H9 (cell line): ENCODE data around the gene CHD9. TPM values are rescaled to one million over a fixed set of nuclear protein-coding genes. Genes with fewer than 3 reads are reported as not detected.

Experiments used
- DNase-seq: peaks from one replicate; pipeline ENCODE4 v3.0.0-alpha.2; 2017
- H2AFZ ChIP-seq: one replicate; pipeline ENCODE4 v1.6.1; 2013; ENCODE audit warnings: mild to moderate bottlenecking, low read length, control low read depth, moderate library complexity
- H2AK5ac ChIP-seq: 2 replicates; pipeline ENCODE4 v1.6.1; 2013; ENCODE audit warnings: low read length, control low read depth, mixed read lengths; ENCODE audit not compliant: insufficient read length
- H2BK120ac ChIP-seq: one replicate; pipeline ENCODE4 v1.6.1; 2013; ENCODE audit warnings: low read depth, mild to moderate bottlenecking, low read length, control low read depth, inconsistent platforms; ENCODE audit not compliant: poor library complexity, severe bottlenecking
- H2BK12ac ChIP-seq: 2 replicates; pipeline ENCODE4 v1.6.1; 2013; ENCODE audit warnings: low read length, control low read depth, mixed read lengths, low read depth; ENCODE audit not compliant: insufficient read length
- H2BK15ac ChIP-seq: 2 replicates; pipeline ENCODE4 v1.6.1; 2013; ENCODE audit warnings: low read depth, low read length, control low read depth
- H2BK20ac ChIP-seq: one replicate; pipeline ENCODE4 v1.6.1; 2013; ENCODE audit warnings: low read depth, mild to moderate bottlenecking, low read length, control low read depth, inconsistent platforms; ENCODE audit not compliant: poor library complexity, severe bottlenecking
- H2BK5ac ChIP-seq: 2 replicates; pipeline ENCODE4 v1.6.1; 2013; ENCODE audit warnings: low read length, control low read depth, mixed read lengths; ENCODE audit not compliant: insufficient read length
- H3K14ac ChIP-seq: 2 replicates; pipeline ENCODE4 v1.6.1; 2013; ENCODE audit warnings: low read length, control low read depth; ENCODE audit not compliant: insufficient read depth
- H3K18ac ChIP-seq: 2 replicates; pipeline ENCODE4 v1.6.1; 2013; ENCODE audit warnings: low read depth, mild to moderate bottlenecking, mixed read lengths, low read length, control low read depth; ENCODE audit not compliant: insufficient read length
- H3K23ac ChIP-seq: 2 replicates; pipeline ENCODE4 v1.6.1; 2013; ENCODE audit warnings: low read length, control low read depth, mixed read lengths, low read depth; ENCODE audit not compliant: insufficient read length
- H3K23me2 ChIP-seq: 2 replicates; pipeline ENCODE4 v1.6.1; 2013; ENCODE audit warnings: low read depth, mild to moderate bottlenecking, mixed read lengths, low read length, control low read depth; ENCODE audit not compliant: insufficient read length, poor library complexity, severe bottlenecking
- H3K27ac ChIP-seq: 2 replicates; pipeline ENCODE4 v1.5.1; 2013; ENCODE audit warnings: low read length, control low read depth, mixed read lengths, low read depth; ENCODE audit not compliant: insufficient read length
- H3K27me3 ChIP-seq: 2 replicates; pipeline ENCODE4 v1.6.1; 2013; ENCODE audit warnings: low read length, control low read depth, inconsistent platforms; ENCODE audit not compliant: insufficient read depth
- H3K4ac ChIP-seq: 2 replicates; pipeline ENCODE4 v1.6.1; 2013; ENCODE audit warnings: low read depth, mild to moderate bottlenecking, control low read depth, inconsistent platforms, low read length, moderate library complexity
- H3K4me1 ChIP-seq: 2 replicates; pipeline ENCODE4 v1.6.1; 2013; ENCODE audit warnings: low read length, control low read depth, inconsistent platforms; ENCODE audit not compliant: insufficient read depth
- H3K4me2 ChIP-seq: 2 replicates; pipeline ENCODE4 v1.6.1; 2013; ENCODE audit warnings: low read length, control low read depth, mixed read lengths; ENCODE audit not compliant: insufficient read length, insufficient read depth
- H3K56ac ChIP-seq: 2 replicates; pipeline ENCODE4 v1.6.1; 2013; ENCODE audit warnings: low read depth, mild to moderate bottlenecking, mixed read lengths, low read length, control low read depth; ENCODE audit not compliant: insufficient read length
- H3K79me1 ChIP-seq: 2 replicates; pipeline ENCODE4 v1.6.1; 2013; ENCODE audit warnings: low read depth, mild to moderate bottlenecking, moderate library complexity, low read length, control low read depth, inconsistent platforms; ENCODE audit not compliant: insufficient read depth, poor library complexity, severe bottlenecking
- H3K79me2 ChIP-seq: 2 replicates; pipeline ENCODE4 v1.6.1; 2013; ENCODE audit warnings: low read length, control low read depth, inconsistent platforms; ENCODE audit not compliant: insufficient read depth
- H3K9ac ChIP-seq: 2 replicates; pipeline ENCODE4 v1.6.1; 2013; ENCODE audit warnings: low read length, control low read depth, mixed read lengths; ENCODE audit not compliant: insufficient read length; ENCODE audit errors: extremely low read depth
- H3K9me3 ChIP-seq: one replicate; pipeline ENCODE4 v1.6.1; 2013; ENCODE audit warnings: low read depth, low read length, inconsistent platforms; ENCODE audit not compliant: control insufficient read depth
- H3T11ph ChIP-seq: one replicate; pipeline ENCODE4 v1.6.1; 2013; ENCODE audit warnings: mild to moderate bottlenecking, low read length, control low read depth, inconsistent platforms
- H4K20me1 ChIP-seq: one replicate; pipeline ENCODE4 v1.6.1; 2013; ENCODE audit not compliant: control insufficient read depth, insufficient read length, insufficient read depth
- H4K5ac ChIP-seq: 2 replicates; pipeline ENCODE4 v1.6.1; 2013; ENCODE audit warnings: low read depth, mild to moderate bottlenecking, mixed read lengths, low read length, control low read depth; ENCODE audit not compliant: insufficient read length
- H4K8ac ChIP-seq: replicated peaks from 2 replicates; pipeline ENCODE4 v1.6.1; 2013; ENCODE audit warnings: low read length, control low read depth, mixed read lengths, low read depth; ENCODE audit not compliant: insufficient read length
- H4K91ac ChIP-seq: 2 replicates; pipeline ENCODE4 v1.6.1; 2013; ENCODE audit warnings: low read depth, mild to moderate bottlenecking, moderate library complexity, mixed read lengths, low read length, control low read depth; ENCODE audit not compliant: insufficient read length
- H3K27ac Mint-ChIP-seq, 3 experiments: 2 replicates in 2 of 3; 3 replicates in 1 of 3; pipeline ENCODE4 v1.8.0; 2020 to 2021; ENCODE audit warnings: mixed read lengths in 3 of 3, mild to moderate bottlenecking in 1 of 3, moderate library complexity in 1 of 3
- H3K27me3 Mint-ChIP-seq: 2 replicates; pipeline ENCODE4 v1.8.0; 2021; ENCODE audit warnings: low read depth, mild to moderate bottlenecking, moderate library complexity, mixed read lengths
- H3K36me3 Mint-ChIP-seq, 3 experiments: 2 replicates in 2 of 3; 3 replicates in 1 of 3; pipeline ENCODE4 v1.8.0; 2020 to 2021; ENCODE audit warnings: low read depth in 3 of 3, mixed read lengths in 3 of 3; ENCODE audit not compliant: insufficient read depth in 1 of 3
- H3K4me1 Mint-ChIP-seq, 2 experiments: 2 replicates each; pipeline ENCODE4 v1.8.0; 2020; ENCODE audit warnings: mixed read lengths in 2 of 2
- H3K4me3 Mint-ChIP-seq, 2 experiments: 2 replicates in 1 of 2; 3 replicates in 1 of 2; pipeline ENCODE4 v1.8.0; 2020 to 2021; ENCODE audit warnings: mild to moderate bottlenecking in 2 of 2, mixed read lengths in 2 of 2, moderate library complexity in 1 of 2
- H3K9me3 Mint-ChIP-seq, 2 experiments: 2 replicates in 1 of 2; 3 replicates in 1 of 2; pipeline ENCODE4 v1.8.0; 2020; ENCODE audit warnings: mild to moderate bottlenecking in 2 of 2, mixed read lengths in 2 of 2, moderate library complexity in 1 of 2
- CTCF ChIP-seq: fragments of 200-600 bp; sonication (generic); conservative IDR thresholded peaks from 3 replicates; pipeline ENCODE4 v1.8.0; 2021; ENCODE audit warnings: antibody characterized with exemption, mild to moderate bottlenecking
- total RNA-seq: library from RNA; stranded (reverse); gene quantifications from 2 replicates; pipeline ENCODE4 v1.2.1, GENCODE V29; 2021

CHD9 gene
- total RNA-seq, 1 experiment from 2014 or later = 46.2 TPM

DNA sequence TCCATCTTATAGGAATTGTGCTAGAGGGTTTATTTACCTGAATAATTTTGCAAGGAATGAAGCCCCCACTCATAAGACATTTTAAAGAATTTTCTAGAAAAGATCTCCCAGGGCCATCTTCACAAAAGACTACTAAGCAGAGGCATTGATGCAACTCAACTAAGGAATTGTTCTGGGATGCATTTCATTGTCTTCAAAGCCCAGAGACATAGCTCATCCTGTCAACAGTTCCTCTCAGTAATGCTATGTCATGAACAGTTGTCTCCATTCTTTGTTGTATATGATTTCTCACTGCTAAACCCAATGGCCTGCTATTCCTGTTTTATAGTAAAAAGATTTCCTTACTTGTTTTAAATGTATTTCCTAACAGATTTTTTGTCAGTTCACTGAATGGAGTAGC lies 242.7 kb downstream of the CHD9 start:
- H3K9ac ChIP-seq = no peak overlapping the region
- H3K18ac ChIP-seq = no peak overlapping the region
- no peak overlapping the region for H3K4me3 Mint-ChIP-seq
- no peak overlapping the region for H3K4ac ChIP-seq
- H3K27ac Mint-ChIP-seq = no peak overlapping the region
- no peak overlapping the region for H2BK12ac ChIP-seq
- H3K27me3 ChIP-seq = no peaks in the 10 kb centered on the region
- H3K79me2 ChIP-seq = 0 out of 2 replicates have a peak, but pooled peaks cover 2% of the 10 kb centered on the region
- no peak for DNase-seq
- no peak overlapping the region for H2BK15ac ChIP-seq
- no peak overlapping the region for H4K91ac ChIP-seq
- H3K23me2 ChIP-seq = no peaks in the 10 kb centered on the region
- H4K8ac ChIP-seq = no peak overlapping the region
- H2AK5ac ChIP-seq = no peak overlapping the region
- H3K4me1 Mint-ChIP-seq = no peaks in the 10 kb centered on the region
- no peak overlapping the region for H2BK5ac ChIP-seq
- H2BK120ac ChIP-seq = no peak overlapping the region
- no peak overlapping the region for H3K27ac ChIP-seq
- H3K56ac ChIP-seq = no peak overlapping the region
- peaks cover 39 to 89% (median 79%) of the 10 kb centered on the region in 3 experiments; a peak in 6 of 7 replicates for H3K36me3 Mint-ChIP-seq
- H4K5ac ChIP-seq = no peak overlapping the region
- no peaks in the 10 kb centered on the region for H3K9me3 ChIP-seq
- H3K14ac ChIP-seq = no peak overlapping the region
- no peaks in the 10 kb centered on the region for H3K4me1 ChIP-seq
- H2AFZ ChIP-seq = no peak overlapping the region
- no peak overlapping the region for H3K4me2 ChIP-seq
- TF ChIP-seq CTCF = no peak
- no peaks in the 10 kb centered on the region for H4K20me1 ChIP-seq
- no peaks in the 10 kb centered on the region for H3K9me3 Mint-ChIP-seq
- no peaks in the 10 kb centered on the region for H3K79me1 ChIP-seq
- H3K27me3 Mint-ChIP-seq = no peaks in the 10 kb centered on the region; the same call in 1 of the 2 replicates
- H2BK20ac ChIP-seq = no peak overlapping the region
- no peak overlapping the region for H3T11ph ChIP-seq
- H3K23ac ChIP-seq = no peak overlapping the region
